ENCODE results near the gene PCDHGB6. TPM values are rescaled to one million over a fixed set of nuclear protein-coding genes. Genes with fewer than 3 reads are reported as not detected.
"Not testable (repeated sequence)": the region's sequence is repeated elsewhere in the genome, so short reads cannot be mapped to it uniquely, and the experiment has no call there.

PCDHGB6 gene
- total and polyA plus RNA-seq, 4 donors: 1.1 to 11.6 (median 4.1) TPM

DNA sequence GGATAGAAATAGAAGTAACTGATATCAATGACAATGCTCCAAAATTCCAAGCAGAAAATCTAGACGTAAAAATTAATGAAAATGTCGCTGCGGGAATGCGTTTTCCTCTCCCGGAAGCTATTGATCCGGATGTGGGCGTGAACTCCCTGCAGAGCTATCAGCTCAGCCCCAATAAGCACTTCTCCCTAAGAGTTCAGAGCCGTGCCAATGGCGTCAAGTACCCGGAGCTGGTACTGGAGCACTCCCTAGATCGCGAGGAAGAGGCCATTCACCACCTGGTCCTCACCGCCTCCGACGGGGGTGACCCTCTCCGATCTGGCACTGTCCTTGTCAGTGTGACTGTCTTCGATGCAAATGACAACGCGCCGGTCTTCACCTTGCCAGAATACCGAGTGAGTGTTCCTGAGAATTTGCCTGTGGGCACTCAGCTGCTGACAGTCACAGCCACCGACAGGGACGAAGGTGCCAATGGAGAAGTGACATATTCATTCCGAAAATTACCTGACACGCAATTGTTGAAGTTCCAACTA, 5.8 kb downstream of the PCDHGB6 start:
- TF ChIP-seq, protein P1, sequence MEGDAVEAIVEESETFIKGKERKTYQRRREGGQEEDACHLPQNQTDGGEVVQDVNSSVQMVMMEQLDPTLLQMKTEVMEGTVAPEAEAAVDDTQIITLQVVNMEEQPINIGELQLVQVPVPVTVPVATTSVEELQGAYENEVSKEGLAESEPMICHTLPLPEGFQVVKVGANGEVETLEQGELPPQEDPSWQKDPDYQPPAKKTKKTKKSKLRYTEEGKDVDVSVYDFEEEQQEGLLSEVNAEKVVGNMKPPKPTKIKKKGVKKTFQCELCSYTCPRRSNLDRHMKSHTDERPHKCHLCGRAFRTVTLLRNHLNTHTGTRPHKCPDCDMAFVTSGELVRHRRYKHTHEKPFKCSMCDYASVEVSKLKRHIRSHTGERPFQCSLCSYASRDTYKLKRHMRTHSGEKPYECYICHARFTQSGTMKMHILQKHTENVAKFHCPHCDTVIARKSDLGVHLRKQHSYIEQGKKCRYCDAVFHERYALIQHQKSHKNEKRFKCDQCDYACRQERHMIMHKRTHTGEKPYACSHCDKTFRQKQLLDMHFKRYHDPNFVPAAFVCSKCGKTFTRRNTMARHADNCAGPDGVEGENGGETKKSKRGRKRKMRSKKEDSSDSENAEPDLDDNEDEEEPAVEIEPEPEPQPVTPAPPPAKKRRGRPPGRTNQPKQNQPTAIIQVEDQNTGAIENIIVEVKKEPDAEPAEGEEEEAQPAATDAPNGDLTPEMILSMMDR (IDR thresholded peaks at IDR 0.05; ENCODE audit: control extremely low read depth, extremely low read depth): no peak
- H3K4me3 ChIP-seq: no peak overlapping the region
- no peak for DNase-seq
- H3K27me3 ChIP-seq (ENCODE audit: control insufficient read depth in 3 of 3, insufficient read depth in 3 of 3, low read length in 2 of 3): peaks cover 0 to 9% (median 7%) of the 10 kb centered on the region in 3 donors
- 14 to 17% methylated on average over 25 of the region's 25 CpGs for WGBS, 2 donors
- ATAC-seq (ENCODE audit: insufficient read depth, low FRiP score): no peak
- peaks cover 0 to 54% (median 31%) of the 10 kb centered on the region in 4 donors for H3K9me3 ChIP-seq (ENCODE audit: control insufficient read depth in 4 of 4, insufficient read depth in 3 of 4, low read length in 3 of 4)
- no peak overlapping the region for H3K27ac ChIP-seq (ENCODE audit: low read depth in 1 of 2, low read length in 1 of 2)
- peaks cover 0 to 39% (median 0%) of the 10 kb centered on the region in 4 donors for H3K36me3 ChIP-seq (ENCODE audit: control insufficient read depth in 4 of 4, insufficient read depth in 4 of 4, low read length in 4 of 4)
- H3K4me1 ChIP-seq (ENCODE audit: control insufficient read depth in 5 of 5, insufficient read depth in 5 of 5, low read length in 5 of 5): peaks cover 0 to 2% (median 0%) of the 10 kb centered on the region in 5 donors
- no peak overlapping the region for H3K9ac ChIP-seq (ENCODE audit: insufficient read depth in 1 of 2, low read length in 2 of 2)

DNA sequence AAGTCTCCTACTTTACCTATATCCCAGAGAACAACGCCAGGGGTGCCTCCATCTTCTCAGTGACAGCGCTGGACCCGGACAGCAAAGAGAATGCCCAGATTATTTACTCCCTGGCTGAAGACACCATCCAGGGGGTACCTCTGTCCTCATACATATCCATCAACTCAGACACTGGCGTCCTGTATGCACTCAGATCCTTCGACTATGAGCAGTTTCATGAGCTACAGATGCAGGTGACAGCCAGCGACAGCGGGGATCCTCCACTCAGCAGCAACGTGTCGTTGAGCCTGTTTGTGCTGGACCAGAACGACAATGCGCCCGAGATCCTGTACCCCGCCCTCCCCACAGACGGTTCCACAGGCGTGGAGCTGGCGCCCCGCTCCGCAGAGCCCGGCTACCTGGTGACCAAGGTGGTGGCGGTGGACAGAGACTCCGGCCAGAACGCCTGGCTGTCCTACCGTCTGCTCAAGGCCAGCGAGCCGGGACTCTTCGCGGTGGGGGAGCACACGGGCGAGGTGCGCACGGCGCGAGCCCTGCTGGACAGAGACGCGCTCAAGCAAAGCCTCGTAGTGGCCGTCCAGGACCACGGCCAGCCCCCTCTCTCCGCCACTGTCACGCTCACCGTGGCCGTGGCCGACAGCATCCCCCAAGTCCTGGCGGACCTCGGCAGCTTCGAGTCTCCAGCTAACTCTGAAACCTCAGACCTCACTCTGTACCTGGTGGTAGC, 6.9 kb downstream of the PCDHGB6 start:
- Histone ChIP-seq H3K9me3 (ENCODE audit: control insufficient read depth in 4 of 4, insufficient read depth in 3 of 4, low read length in 3 of 4) (peaks cover 0 to 57% (median 31%) of the 10 kb centered on the region in 4 donors), H3K36me3 (ENCODE audit: control insufficient read depth in 4 of 4, insufficient read depth in 4 of 4, low read length in 4 of 4) (peaks cover 0 to 40% (median 0%) of the 10 kb centered on the region in 4 donors)
- H3K27me3 ChIP-seq (ENCODE audit: control insufficient read depth in 3 of 3, insufficient read depth in 3 of 3, low read length in 2 of 3); H3K4me1 ChIP-seq (ENCODE audit: control insufficient read depth in 5 of 5, insufficient read depth in 5 of 5, low read length in 5 of 5); H3K27ac ChIP-seq (ENCODE audit: low read depth in 1 of 2, low read length in 1 of 2); DNase-seq; H3K4me3 ChIP-seq; H3K9ac ChIP-seq (ENCODE audit: insufficient read depth in 1 of 2, low read length in 2 of 2); ATAC-seq (ENCODE audit: insufficient read depth, low FRiP score): not testable (repeated sequence)
- WGBS, 2 donors: 25 to 36% methylated on average over 19 to 46 of the region's 46 CpGs

DNA sequence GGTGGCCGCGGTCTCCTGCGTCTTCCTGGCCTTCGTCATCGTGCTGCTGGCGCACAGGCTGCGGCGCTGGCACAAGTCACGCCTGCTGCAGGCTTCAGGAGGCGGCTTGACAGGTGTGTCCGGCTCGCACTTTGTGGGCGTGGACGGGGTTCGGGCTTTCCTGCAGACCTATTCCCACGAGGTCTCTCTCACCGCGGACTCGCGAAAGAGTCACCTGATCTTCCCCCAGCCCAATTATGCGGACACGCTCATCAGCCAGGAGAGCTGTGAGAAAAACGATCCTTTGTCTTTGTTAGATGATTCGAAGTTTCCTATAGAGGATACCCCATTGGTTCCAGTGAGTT, 7.4 kb downstream of the PCDHGB6 start:
- WGBS, 2 donors: 23% methylated on average over 24 of the region's 24 CpGs
- ATAC-seq (ENCODE audit: insufficient read depth, low FRiP score); H3K27me3 ChIP-seq (ENCODE audit: control insufficient read depth in 3 of 3, insufficient read depth in 3 of 3, low read length in 2 of 3); DNase-seq; H3K4me1 ChIP-seq (ENCODE audit: control insufficient read depth in 5 of 5, insufficient read depth in 5 of 5, low read length in 5 of 5); H3K9ac ChIP-seq (ENCODE audit: insufficient read depth in 1 of 2, low read length in 2 of 2); H3K27ac ChIP-seq (ENCODE audit: low read depth in 1 of 2, low read length in 1 of 2); H3K4me3 ChIP-seq: not testable (repeated sequence)
- peaks cover 0 to 38% (median 0%) of the 10 kb centered on the region in 4 donors for H3K36me3 ChIP-seq (ENCODE audit: control insufficient read depth in 4 of 4, insufficient read depth in 4 of 4, low read length in 4 of 4)
- peaks cover 0 to 54% (median 33%) of the 10 kb centered on the region in 4 donors for H3K9me3 ChIP-seq (ENCODE audit: control insufficient read depth in 4 of 4, insufficient read depth in 3 of 4, low read length in 3 of 4)

DNA sequence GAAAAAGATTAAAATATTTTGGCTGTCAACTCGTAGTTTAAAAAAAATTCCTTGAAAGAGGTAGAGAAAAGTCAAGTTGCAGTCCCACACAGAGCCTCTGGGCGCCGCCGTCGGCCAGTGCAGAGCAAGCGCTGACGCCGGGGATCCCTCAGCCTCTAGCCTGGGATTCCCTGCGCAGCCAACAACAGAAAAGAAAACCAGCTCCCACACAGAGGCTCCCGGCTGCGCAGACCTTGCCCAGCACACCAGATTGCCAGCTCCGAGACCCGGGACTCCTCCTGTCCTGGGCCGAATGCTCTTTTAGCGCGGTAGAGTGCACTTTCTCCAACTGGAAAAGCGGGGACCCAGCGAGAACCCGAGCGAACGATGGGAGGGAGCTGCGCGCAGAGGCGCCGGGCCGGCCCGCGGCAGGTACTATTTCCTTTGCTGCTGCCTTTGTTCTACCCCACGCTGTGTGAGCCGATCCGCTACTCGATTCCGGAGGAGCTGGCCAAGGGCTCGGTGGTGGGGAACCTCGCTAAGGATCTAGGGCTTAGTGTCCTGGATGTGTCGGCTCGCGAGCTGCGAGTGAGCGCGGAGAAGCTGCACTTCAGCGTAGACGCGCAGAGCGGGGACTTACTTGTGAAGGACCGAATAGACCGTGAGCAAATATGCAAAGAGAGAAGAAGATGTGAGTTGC, 9.8 kb downstream of the PCDHGB6 start, which contains the start of gene PCDHGB7:
Gene PCDHGB7 (plus strand): TSS at position 184 of the 679 bp plus-strand sequence. CDS start 183 bp downstream, at position 367.
- Histone ChIP-seq H3K36me3 (ENCODE audit: control insufficient read depth in 4 of 4, insufficient read depth in 4 of 4, low read length in 4 of 4) (peaks cover 0 to 38% (median 0%) of the 10 kb centered on the region in 4 donors), H3K9me3 (ENCODE audit: control insufficient read depth in 4 of 4, insufficient read depth in 3 of 4, low read length in 3 of 4) (peaks cover 3 to 60% (median 41%) of the 10 kb centered on the region in 4 donors), H3K4me3 (peak within 1 kb of the TSS; percentile 59), H3K27ac (ENCODE audit: low read depth in 1 of 2, low read length in 1 of 2) (peak within 1 kb of the TSS in 1 of 2 donors; percentile 41)
- not testable (repeated sequence) for H3K4me1 ChIP-seq (ENCODE audit: control insufficient read depth in 5 of 5, insufficient read depth in 5 of 5, low read length in 5 of 5); H3K9ac ChIP-seq (ENCODE audit: insufficient read depth in 1 of 2, low read length in 2 of 2); H3K27me3 ChIP-seq (ENCODE audit: control insufficient read depth in 3 of 3, insufficient read depth in 3 of 3, low read length in 2 of 3)
- ATAC-seq (ENCODE audit: insufficient read depth, low FRiP score) (peak; percentile 84), DNase-seq (peak; percentile 78 to 81 (median 79))
- 6 to 7% methylated on average over 35 to 47 of the region's 47 CpGs for WGBS, 2 donors
- TF ChIP-seq, protein P1 (IDR thresholded peaks at IDR 0.05; ENCODE audit: control extremely low read depth, extremely low read depth): peak; percentile 40
